ENCODE measurements around the gene HTT. TPM values are rescaled to one million over a fixed set of nuclear protein-coding genes. Genes with fewer than 3 reads are reported as not detected.

HTT gene
- total and polyA plus RNA-seq, 4 donors: 38.9 to 51.5 (median 40.9) TPM

- 98% methylated on average over 8 of the region's 12 CpGs for WGBS (ENCODE audit: insufficient coverage)
- Histone ChIP-seq H3K27me3 (ENCODE audit: control insufficient read depth, insufficient read depth, low read length) (no peaks in the 10 kb centered on the region), H3K27ac (ENCODE audit: low read depth, low read length) (no peak overlapping the region), H3K4me1 (ENCODE audit: control insufficient read depth, insufficient read depth, low read length) (no peaks in the 10 kb centered on the region), H3K36me3 (ENCODE audit: control insufficient read depth, insufficient read depth, low read length) (peaks cover 69% of the 10 kb centered on the region), H3K9me3 (ENCODE audit: control insufficient read depth, insufficient read depth, low read length) (no peaks in the 10 kb centered on the region), H3K4me3 (ENCODE audit: low read depth, low read length) (no peak overlapping the region)
- no peak for DNase-seq (ENCODE audit: low read depth in 4 of 6, low spot score in 6 of 6)
These were observed 138.1 kb downstream of the HTT start for GRCh38 chr4:3212391-3213105.

GRCh38 chr4:3213106-3213425 is 138.6 kb downstream of the HTT start:
- WGBS (ENCODE audit: insufficient coverage): 100% methylated on average over 1 of the region's 4 CpGs
- DNase-seq (ENCODE audit: low read depth in 4 of 6, low spot score in 6 of 6): no peak
- Histone ChIP-seq H3K4me3 (ENCODE audit: low read depth, low read length) (no peak overlapping the region), H3K36me3 (ENCODE audit: control insufficient read depth, insufficient read depth, low read length) (peaks cover 71% of the 10 kb centered on the region), H3K27ac (ENCODE audit: low read depth, low read length) (no peak overlapping the region), H3K27me3 (ENCODE audit: control insufficient read depth, insufficient read depth, low read length) (no peaks in the 10 kb centered on the region), H3K4me1 (ENCODE audit: control insufficient read depth, insufficient read depth, low read length) (no peaks in the 10 kb centered on the region), H3K9me3 (ENCODE audit: control insufficient read depth, insufficient read depth, low read length) (no peaks in the 10 kb centered on the region)

- DNase-seq (ENCODE audit: low read depth in 4 of 6, low spot score in 6 of 6): no peak
- Histone ChIP-seq H3K4me3 (ENCODE audit: low read depth, low read length) (no peak overlapping the region), H3K9me3 (ENCODE audit: control insufficient read depth, insufficient read depth, low read length) (no peaks in the 10 kb centered on the region), H3K36me3 (ENCODE audit: control insufficient read depth, insufficient read depth, low read length) (peaks cover 75% of the 10 kb centered on the region), H3K27me3 (ENCODE audit: control insufficient read depth, insufficient read depth, low read length) (no peaks in the 10 kb centered on the region), H3K4me1 (ENCODE audit: control insufficient read depth, insufficient read depth, low read length) (no peaks in the 10 kb centered on the region), H3K27ac (ENCODE audit: low read depth, low read length) (no peak overlapping the region)
- 96% methylated on average over 13 of the region's 15 CpGs for WGBS (ENCODE audit: insufficient coverage)
These were observed 139.3 kb downstream of the HTT start for GRCh38 chr4:3213661-3214250.

- peaks cover 75% of the 10 kb centered on the region for H3K36me3 ChIP-seq (ENCODE audit: control insufficient read depth, insufficient read depth, low read length)
- H3K27ac ChIP-seq (ENCODE audit: low read depth, low read length): no peak overlapping the region
- H3K27me3 ChIP-seq (ENCODE audit: control insufficient read depth, insufficient read depth, low read length): no peaks in the 10 kb centered on the region
- no peaks in the 10 kb centered on the region for H3K9me3 ChIP-seq (ENCODE audit: control insufficient read depth, insufficient read depth, low read length)
- 85% methylated on average over 9 of the region's 12 CpGs for WGBS (ENCODE audit: insufficient coverage)
- no peak for DNase-seq (ENCODE audit: low read depth in 4 of 6, low spot score in 6 of 6)
- no peaks in the 10 kb centered on the region for H3K4me1 ChIP-seq (ENCODE audit: control insufficient read depth, insufficient read depth, low read length)
- H3K4me3 ChIP-seq (ENCODE audit: low read depth, low read length): no peak overlapping the region
These were observed 140.8 kb downstream of the HTT start for GRCh38 chr4:3215256-3215655.

- Histone ChIP-seq H3K9me3 (ENCODE audit: control insufficient read depth, insufficient read depth, low read length) (no peaks in the 10 kb centered on the region), H3K27ac (ENCODE audit: low read depth, low read length) (no peak overlapping the region), H3K27me3 (ENCODE audit: control insufficient read depth, insufficient read depth, low read length) (no peaks in the 10 kb centered on the region), H3K4me3 (ENCODE audit: low read depth, low read length) (no peak overlapping the region), H3K36me3 (ENCODE audit: control insufficient read depth, insufficient read depth, low read length) (peaks cover 71% of the 10 kb centered on the region), H3K4me1 (ENCODE audit: control insufficient read depth, insufficient read depth, low read length) (no peaks in the 10 kb centered on the region)
- DNase-seq (ENCODE audit: low read depth in 4 of 6, low spot score in 6 of 6): no peak
- WGBS (ENCODE audit: insufficient coverage): 90% methylated on average over 2 of the region's 4 CpGs
These were observed 141.3 kb downstream of the HTT start for GRCh38 chr4:3215733-3216132.

GRCh38 chr4:3217266-3217665 is 142.8 kb downstream of the HTT start:
- Histone ChIP-seq H3K27me3 (ENCODE audit: control insufficient read depth, insufficient read depth, low read length) (no peaks in the 10 kb centered on the region), H3K4me1 (ENCODE audit: control insufficient read depth, insufficient read depth, low read length) (no peaks in the 10 kb centered on the region), H3K4me3 (ENCODE audit: low read depth, low read length) (no peak overlapping the region), H3K27ac (ENCODE audit: low read depth, low read length) (no peak overlapping the region), H3K9me3 (ENCODE audit: control insufficient read depth, insufficient read depth, low read length) (no peaks in the 10 kb centered on the region), H3K36me3 (ENCODE audit: control insufficient read depth, insufficient read depth, low read length) (peaks cover 79% of the 10 kb centered on the region)
- whole genome bisulfite sequencing (ENCODE audit: insufficient coverage): 78% methylated on average over 2 of the region's 2 CpGs
- DNase-seq (ENCODE audit: low read depth in 4 of 6, low spot score in 6 of 6): no peak

GRCh38 chr4:3217771-3218170 is 143.3 kb downstream of the HTT start:
- Histone ChIP-seq H3K9me3 (ENCODE audit: control insufficient read depth, insufficient read depth, low read length) (no peaks in the 10 kb centered on the region), H3K36me3 (ENCODE audit: control insufficient read depth, insufficient read depth, low read length) (peaks cover 76% of the 10 kb centered on the region), H3K27me3 (ENCODE audit: control insufficient read depth, insufficient read depth, low read length) (no peaks in the 10 kb centered on the region), H3K4me1 (ENCODE audit: control insufficient read depth, insufficient read depth, low read length) (no peaks in the 10 kb centered on the region), H3K4me3 (ENCODE audit: low read depth, low read length) (no peak overlapping the region), H3K27ac (ENCODE audit: low read depth, low read length) (no peak overlapping the region)
- WGBS (ENCODE audit: insufficient coverage): 96% methylated on average over 14 of the region's 16 CpGs
- no peak for DNase-seq (ENCODE audit: low read depth in 4 of 6, low spot score in 6 of 6)

GRCh38 chr4:3218824-3219760 is 144.6 kb downstream of the HTT start:
- no peak overlapping the region for H3K27ac ChIP-seq (ENCODE audit: low read depth, low read length)
- H3K4me3 ChIP-seq (ENCODE audit: low read depth, low read length): no peak overlapping the region
- no peaks in the 10 kb centered on the region for H3K9me3 ChIP-seq (ENCODE audit: control insufficient read depth, insufficient read depth, low read length)
- peaks cover 76% of the 10 kb centered on the region for H3K36me3 ChIP-seq (ENCODE audit: control insufficient read depth, insufficient read depth, low read length)
- no peaks in the 10 kb centered on the region for H3K27me3 ChIP-seq (ENCODE audit: control insufficient read depth, insufficient read depth, low read length)
- WGBS (ENCODE audit: insufficient coverage): 89% methylated on average over 20 of the region's 20 CpGs
- H3K4me1 ChIP-seq (ENCODE audit: control insufficient read depth, insufficient read depth, low read length): no peaks in the 10 kb centered on the region
- DNase-seq (ENCODE audit: low read depth in 4 of 6, low spot score in 6 of 6): no peak

- Histone ChIP-seq H3K4me3 (ENCODE audit: low read depth, low read length) (no peak overlapping the region), H3K36me3 (ENCODE audit: control insufficient read depth, insufficient read depth, low read length) (peaks cover 82% of the 10 kb centered on the region), H3K4me1 (ENCODE audit: control insufficient read depth, insufficient read depth, low read length) (peaks cover 2% of the 10 kb centered on the region), H3K9me3 (ENCODE audit: control insufficient read depth, insufficient read depth, low read length) (no peaks in the 10 kb centered on the region), H3K27ac (ENCODE audit: low read depth, low read length) (no peak overlapping the region), H3K27me3 (ENCODE audit: control insufficient read depth, insufficient read depth, low read length) (no peaks in the 10 kb centered on the region)
- no peak for DNase-seq (ENCODE audit: low read depth in 4 of 6, low spot score in 6 of 6)
- 93% methylated on average over 5 of the region's 9 CpGs for WGBS (ENCODE audit: insufficient coverage)
These were observed 145.4 kb downstream of the HTT start for GRCh38 chr4:3219761-3220475.
